ENCODE data around the gene CLIP1. TPM values are rescaled to one million over a fixed set of nuclear protein-coding genes. Genes with fewer than 3 reads are reported as not detected.

CLIP1 gene
- total and polyA plus RNA-seq, 2 of the 8 experiments (the other 6 are each of a cell fraction or from before 2014, with no cell fraction given), result 19.0 to 27.6 TPM

DNA sequence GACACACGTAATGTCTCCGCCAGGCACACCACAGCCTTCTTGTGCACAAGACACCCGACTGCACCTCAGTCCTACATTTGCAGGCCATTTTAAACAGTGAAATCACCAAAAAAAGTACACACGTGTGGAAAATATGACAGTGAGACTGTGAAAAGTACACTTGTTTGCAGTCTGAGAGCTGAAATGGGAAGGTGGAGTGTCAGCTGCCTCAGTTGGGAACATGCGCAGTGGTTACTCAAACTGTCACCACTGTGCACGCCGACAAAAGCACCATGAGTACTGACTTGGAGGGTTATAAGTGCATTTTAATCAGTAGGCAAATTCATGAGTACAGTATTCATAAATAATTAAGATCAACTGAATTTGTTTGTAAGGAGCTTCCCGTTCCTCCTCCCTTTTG lies 171.9 kb downstream of the CLIP1 start:
- Histone ChIP-seq H3K27me3 (replicated peaks in 1 of 4; ENCODE audit: control insufficient read depth in 3 of 4, extremely low read depth in 1 of 4, insufficient read depth in 3 of 4, low read length in 3 of 4) (no peaks in the 10 kb centered on the region), H2BK15ac (ENCODE audit: low read length) (no peak overlapping the region), H3K79me1 (ENCODE audit: low read depth, low read length) (no peaks in the 10 kb centered on the region), H3K4ac (replicated peaks; ENCODE audit: insufficient read length, low read depth, low read length) (no peak overlapping the region), H3K36me3 (ENCODE audit: control insufficient read depth in 2 of 4, insufficient read depth in 4 of 4, low read length in 3 of 4) (peaks cover 0 to 11% (median 1%) of the 10 kb centered on the region in 4 experiments; a peak in 4 of 8 replicates), H3K27ac (ENCODE audit: low read depth, low read length) (no peak overlapping the region), H3K14ac (ENCODE audit: insufficient read length) (no peak overlapping the region), H3K9ac (replicated peaks in 1 of 4; ENCODE audit: extremely low read depth in 1 of 4, low read depth in 3 of 4, low read length in 3 of 4) (no peak overlapping the region), H4K20me1 (replicated peaks in 1 of 2; ENCODE audit: control insufficient read depth in 1 of 2, insufficient read depth in 2 of 2, low read length in 2 of 2) (peaks cover 0 to 3% of the 10 kb centered on the region in 2 experiments), H3K18ac (ENCODE audit: extremely low read depth, low read length) (no peak overlapping the region), H3K9me3 (ENCODE audit: insufficient read depth in 2 of 2, low read depth in 1 of 2, low read length in 1 of 2) (no peaks in the 10 kb centered on the region), H3K4me3 (ENCODE audit: extremely low read depth in 1 of 4, insufficient read depth in 2 of 4, low read depth in 3 of 4, low read length in 4 of 4) (no peak overlapping the region), H4K8ac (ENCODE audit: extremely low read depth, insufficient read depth, low read length) (no peak overlapping the region), H3K23me2 (ENCODE audit: low read depth, low read length) (no peaks in the 10 kb centered on the region), H3K23ac (ENCODE audit: insufficient read length) (no peak overlapping the region), H2AFZ (ENCODE audit: low read length) (no peak overlapping the region), H3K4me2 (ENCODE audit: insufficient read depth in 1 of 2, low read depth in 2 of 2, low read length in 2 of 2) (no peak overlapping the region), H3K79me2 (ENCODE audit: control insufficient read depth in 1 of 2, insufficient read depth in 2 of 2, low read length in 2 of 2) (no peaks in the 10 kb centered on the region; a peak in 1 of 4 replicates), H4K91ac (replicated peaks; ENCODE audit: insufficient read length, low read length) (no peak overlapping the region), H2BK20ac (ENCODE audit: low read length) (no peak overlapping the region), H4K5ac (ENCODE audit: insufficient read length, low read depth, low read length) (no peak overlapping the region), H3K4me1 (replicated peaks in 1 of 4; ENCODE audit: control insufficient read depth in 3 of 4, insufficient read depth in 4 of 4, low read length in 3 of 4) (no peaks in the 10 kb centered on the region), H2AK5ac (ENCODE audit: low read depth, low read length) (no peak overlapping the region), H2BK5ac (ENCODE audit: low read depth, low read length) (no peak overlapping the region), H3K56ac (replicated peaks; ENCODE audit: insufficient read length, low read depth, low read length) (no peak overlapping the region), H2BK12ac (ENCODE audit: low read depth, low read length) (no peak overlapping the region), H2BK120ac (replicated peaks; ENCODE audit: low read depth, low read length) (no peak overlapping the region)
- FAIRE-seq, result no peak
- CTCF ChIA-PET (ENCODE audit: partially characterized antibody), result interaction anchor here (1.4 kb wide), 1 partner anchor 56 kb away, joined by 4 read pairs; no protein-coding TSS in a partner anchor
- POLR2A ChIA-PET (ENCODE audit: partially characterized antibody), result interaction anchor here (1.2 to 1.6 kb wide), 4 partner anchors 9 to 24 kb away, joined by 3 to 6 read pairs (median 4); partner anchors contain the start of gene DIABLO
- DNase-seq (ENCODE audit: low read depth in 1 of 2, low spot score in 2 of 2), result no peak
- TF ChIP-seq POU5F1 (IDR thresholded peaks at IDR 0.05; ENCODE audit: low read depth, low read length), result no peak
- no peak for TF ChIP-seq EZH2 (IDR thresholded peaks at IDR 0.05; ENCODE audit: low read depth, low read length, severe bottlenecking)
- TF ChIP-seq GTF2F1 (IDR thresholded peaks at IDR 0.05; ENCODE audit: borderline replicate concordance, low read depth, low read length), result no peak
- TF ChIP-seq RFX5 (IDR thresholded peaks at IDR 0.05; ENCODE audit: borderline replicate concordance, low read depth, low read length), result no peak
- TF ChIP-seq RBBP5 (IDR thresholded peaks at IDR 0.05; ENCODE audit: borderline replicate concordance, low read depth, low read length), result no peak
- TF ChIP-seq PHF8 (conservative IDR thresholded peaks at IDR 0.05; ENCODE audit: low read depth, low read length), result no peak
- WGBS, 2 experiments (ENCODE audit: extremely low coverage in 1 of 2, insufficient coverage in 1 of 2, insufficient read length in 1 of 2, insufficient replicate concordance in 2 of 2, low coverage in 1 of 2, low lambda C conversion rate in 2 of 2, missing lambda C conversion rate in 1 of 2), result 87% methylated on average over 8 of the region's 8 CpGs; no CpG with 5 or more reads in 1 of the 2 experiments

Data from H1 (cell line).